ENCODE results near the gene GNG7. TPM values are rescaled to one million over a fixed set of nuclear protein-coding genes. Genes with fewer than 3 reads are reported as not detected.
A peak's percentile ranks its signal among the peaks of the same experiment; 100 is the strongest.

Gene GNG7
- 0.30 TPM for polyA plus RNA-seq (2013, experiment 1 of 2; ENCODE audit: insufficient read length)
- 1.1 TPM for polyA plus RNA-seq (2013, experiment 2 of 2; ENCODE audit: insufficient read length)

DNA sequence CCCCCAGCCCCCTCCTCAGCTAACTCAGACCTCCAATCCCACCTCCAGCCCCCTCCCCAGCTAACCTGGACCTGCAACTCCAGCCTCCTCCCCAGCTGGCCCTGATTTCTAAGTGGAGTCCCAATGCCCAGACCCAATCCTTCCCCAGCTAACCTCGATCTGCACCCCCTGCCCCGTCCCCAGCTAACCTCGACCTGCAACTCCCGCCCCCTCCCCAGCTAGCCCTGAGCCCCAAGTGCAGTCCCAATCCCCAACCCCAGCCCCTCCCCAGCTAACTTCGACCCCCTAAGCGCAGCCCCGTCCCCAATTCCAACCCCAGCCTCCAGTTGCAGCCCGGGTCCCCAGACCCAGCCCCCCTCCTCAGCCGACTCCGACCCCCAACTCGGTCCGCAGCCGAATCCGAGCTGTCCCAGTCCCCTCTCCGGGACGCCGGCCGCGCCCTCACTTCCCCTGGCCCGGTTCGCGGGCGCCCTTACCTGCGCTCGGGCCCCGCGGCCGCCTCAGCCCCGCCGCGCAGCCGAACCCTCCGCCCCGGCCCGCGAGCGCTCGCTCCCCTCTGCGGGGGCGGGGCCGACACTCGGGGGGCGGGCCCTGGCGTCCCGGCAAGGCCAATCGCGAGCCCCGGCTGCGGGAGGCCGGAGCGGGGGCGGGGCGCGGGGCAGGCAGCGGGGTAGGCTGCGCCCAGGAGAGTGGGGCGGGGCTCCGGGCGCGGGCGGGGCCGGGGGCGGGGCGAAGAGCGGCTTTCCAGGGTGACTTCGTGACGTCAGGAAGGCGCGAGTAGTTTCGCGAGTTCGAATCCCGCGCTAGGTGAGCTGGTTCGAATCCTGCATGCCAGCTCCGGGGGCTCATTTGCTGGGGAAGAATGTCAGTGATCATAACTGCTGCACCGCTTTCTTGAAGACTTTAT lies at the start of gene GNG7:
Gene GNG7 (minus strand): TSS at position 525 of the 907 bp plus-strand sequence. CDS start 182,006 bp downstream, outside the sequence.
- DNase-seq = peak; percentile 79

GRCh38 chr19:2751438-2751830 lies 48.9 kb upstream of the GNG7 start:
- DNase-seq = no peak

DNA sequence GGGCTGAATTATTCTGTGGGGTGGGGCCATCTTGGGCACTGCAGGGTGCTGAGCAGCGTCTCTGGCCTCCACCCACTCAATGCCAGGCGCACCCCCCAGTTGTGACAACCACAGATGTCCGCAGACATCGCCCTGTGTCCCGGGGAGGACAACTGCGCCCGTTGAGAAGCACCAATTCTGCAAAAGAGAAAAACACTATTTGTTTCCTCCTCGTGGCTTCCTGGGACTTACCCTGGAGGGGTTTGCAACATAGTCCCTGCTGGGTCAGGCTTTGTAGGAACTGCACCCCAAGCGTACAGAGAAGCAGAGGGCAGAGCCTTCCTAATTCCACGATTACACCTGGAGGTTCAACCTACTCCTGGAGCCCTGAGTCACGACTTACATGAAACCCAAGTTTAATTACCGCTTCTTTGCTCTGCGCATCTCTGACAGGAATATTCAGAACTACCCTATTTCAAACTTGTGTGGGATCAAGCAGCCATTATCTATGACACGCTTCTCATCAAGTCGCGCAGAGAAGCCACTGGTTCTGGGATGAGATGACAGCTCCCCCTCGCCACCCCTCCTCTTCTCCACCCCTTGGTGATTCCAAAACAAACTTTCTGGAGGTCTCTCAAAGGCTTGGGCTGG lies 48.4 kb upstream of the GNG7 start:
- DNase-seq = no peak

DNA sequence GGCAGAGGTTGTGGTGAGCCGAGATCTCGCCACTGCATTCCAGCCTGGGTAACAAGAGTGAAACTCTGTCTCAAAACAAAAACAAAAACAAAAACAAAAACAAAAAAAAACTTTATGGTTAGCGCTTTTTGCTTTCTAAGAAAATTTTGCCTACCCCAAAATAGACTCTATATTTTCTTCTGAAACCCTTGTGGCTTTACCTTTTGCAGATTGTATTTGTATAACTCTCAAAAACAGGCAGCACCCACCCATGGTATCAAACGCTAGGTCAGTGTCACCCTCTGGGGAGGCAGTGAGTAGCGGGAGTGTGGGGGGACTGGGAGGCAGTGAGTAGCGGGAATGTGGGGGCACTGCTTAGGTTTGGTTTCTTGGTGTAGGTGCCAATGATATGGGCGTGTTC lies 44.9 kb upstream of the GNG7 start:
- no peak for DNase-seq

GRCh38 chr19:2744113-2744512 lies 41.6 kb upstream of the GNG7 start:
- DNase-seq = no peak

- DNase-seq = no peak
Observed at GRCh38 chr19:2743099-2743498, 40.6 kb upstream of the GNG7 start.

GRCh38 chr19:2740314-2740656 lies 37.8 kb upstream of the GNG7 start:
- DNase-seq = no peak

DNA sequence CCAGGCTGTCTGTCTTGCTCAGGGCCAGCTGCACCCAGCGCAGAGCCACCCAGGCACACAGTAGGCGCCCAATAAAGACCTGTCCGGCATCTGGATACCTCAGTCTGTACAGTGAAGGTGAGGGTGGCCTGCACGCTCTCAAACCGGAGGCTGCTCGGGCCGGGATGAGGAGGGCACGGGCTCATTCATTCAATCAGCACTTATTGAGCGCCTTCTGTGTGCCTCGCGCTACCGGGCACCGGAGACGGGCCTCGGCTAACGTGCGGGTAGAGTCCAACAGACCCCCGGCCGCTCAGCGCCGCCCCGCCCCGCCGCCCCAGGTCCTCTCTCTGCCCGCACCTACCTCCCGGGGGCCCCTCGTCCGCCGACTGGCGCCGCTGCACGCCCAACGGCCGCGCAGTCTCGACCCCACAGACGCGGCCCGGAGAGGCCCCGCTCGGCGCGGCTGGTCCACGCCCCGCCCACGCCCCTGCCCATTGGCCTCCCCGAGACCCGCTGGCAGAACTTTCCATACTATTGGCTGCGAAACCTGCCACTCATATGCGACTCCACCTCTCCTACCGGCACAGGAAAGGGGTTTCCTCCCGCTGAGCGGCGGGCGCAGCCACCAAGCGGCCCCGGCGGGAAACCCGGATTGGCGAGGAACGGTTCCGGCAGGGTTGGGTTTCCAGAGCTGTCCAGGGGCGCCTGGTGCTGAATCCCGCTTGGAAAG lies 37.3 kb upstream of the GNG7 start, which contains the start of gene SLC39A3:
Gene SLC39A3 (minus strand): TSS at position 416 of the 712 bp plus-strand sequence. CDS start 2,760 bp downstream, outside the sequence.
- DNase-seq = peak; percentile 98

GRCh38 chr19:2736550-2737190 lies 34.2 kb upstream of the GNG7 start:
- no peak for DNase-seq

DNA sequence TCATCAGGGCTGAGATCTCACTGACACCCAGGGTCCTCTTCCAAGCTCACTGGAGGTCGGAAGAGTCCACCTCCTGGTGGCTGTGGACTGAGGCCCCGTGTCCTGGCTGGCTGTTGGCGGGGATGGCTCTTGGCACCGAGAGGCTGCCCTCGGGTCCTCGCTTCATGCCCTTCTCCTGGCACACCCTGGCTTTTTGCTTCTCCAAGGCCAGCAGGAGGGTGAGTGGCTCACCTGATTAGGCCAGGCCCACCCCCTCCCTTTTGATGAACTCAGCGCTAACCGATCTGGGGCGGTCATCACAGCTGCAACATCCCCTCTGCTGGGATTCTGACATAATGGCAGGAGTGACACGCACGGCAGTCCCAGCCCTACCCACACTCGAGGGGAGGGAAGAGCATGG lies 32.9 kb upstream of the GNG7 start:
- no peak for DNase-seq

GRCh38 chr19:2734589-2735288 lies 32.2 kb upstream of the GNG7 start:
- DNase-seq = no peak

DNA sequence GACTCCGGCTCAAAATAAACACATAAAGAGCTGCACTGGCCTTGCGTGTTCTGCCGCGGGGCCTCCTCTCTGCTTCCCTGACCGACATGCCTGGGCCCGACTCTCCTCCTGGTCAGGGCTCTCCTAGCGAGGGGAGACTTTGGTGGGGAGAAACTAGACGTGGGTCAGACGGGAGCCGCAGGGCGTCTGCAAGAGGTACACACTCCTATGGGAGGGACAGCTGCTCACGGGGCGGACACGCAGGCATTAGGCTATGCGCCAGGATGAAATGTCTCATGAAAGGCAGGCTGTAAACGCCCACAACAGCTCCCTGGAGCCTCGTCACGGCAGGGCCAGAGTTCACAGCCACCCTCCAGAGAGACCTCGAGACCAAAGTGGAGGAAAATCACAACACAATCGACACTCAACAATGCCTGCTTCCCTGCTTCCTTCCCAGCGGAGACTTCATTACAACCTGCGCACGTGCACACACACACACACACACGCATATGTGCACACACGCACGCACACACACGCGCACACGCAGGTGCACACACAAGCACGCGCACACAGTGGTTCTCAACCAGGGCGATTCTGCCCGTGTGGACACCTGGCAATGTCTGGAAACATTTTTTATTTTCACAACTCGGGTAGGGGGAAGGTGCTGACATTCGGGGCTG lies 31.6 kb upstream of the GNG7 start:
- no peak for DNase-seq

GRCh38 chr19:2732883-2733282 lies 30.4 kb upstream of the GNG7 start:
- DNase-seq = no peak

DNA sequence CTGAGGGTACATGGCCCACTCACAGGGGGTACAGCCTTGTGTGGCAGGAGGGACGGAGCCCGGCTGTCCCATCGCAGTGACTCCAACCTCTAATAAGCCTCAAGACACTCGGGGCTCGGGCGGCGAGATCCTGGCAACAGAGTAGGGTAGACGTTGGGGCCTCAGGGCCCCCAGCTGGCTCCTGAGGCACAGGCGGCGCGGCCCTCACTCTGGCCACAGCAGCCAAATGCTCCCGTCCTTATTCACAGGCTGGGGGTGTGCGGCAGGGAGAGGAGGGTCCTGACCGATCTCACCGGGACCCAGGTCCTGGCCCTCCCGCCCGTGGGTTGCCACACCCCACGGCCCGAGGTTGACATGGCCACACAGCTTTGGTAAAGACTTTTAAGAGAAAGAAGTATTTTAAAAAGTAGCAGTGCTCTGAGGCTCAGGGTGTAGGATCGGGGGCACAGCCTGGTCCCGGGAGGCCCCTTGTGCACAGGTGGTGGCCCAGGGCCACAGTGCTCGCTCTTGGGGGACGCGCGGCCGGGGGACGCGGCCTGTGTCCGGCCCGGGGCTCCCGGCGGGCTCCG lies 29.7 kb upstream of the GNG7 start:
- DNase-seq = no peak

DNA sequence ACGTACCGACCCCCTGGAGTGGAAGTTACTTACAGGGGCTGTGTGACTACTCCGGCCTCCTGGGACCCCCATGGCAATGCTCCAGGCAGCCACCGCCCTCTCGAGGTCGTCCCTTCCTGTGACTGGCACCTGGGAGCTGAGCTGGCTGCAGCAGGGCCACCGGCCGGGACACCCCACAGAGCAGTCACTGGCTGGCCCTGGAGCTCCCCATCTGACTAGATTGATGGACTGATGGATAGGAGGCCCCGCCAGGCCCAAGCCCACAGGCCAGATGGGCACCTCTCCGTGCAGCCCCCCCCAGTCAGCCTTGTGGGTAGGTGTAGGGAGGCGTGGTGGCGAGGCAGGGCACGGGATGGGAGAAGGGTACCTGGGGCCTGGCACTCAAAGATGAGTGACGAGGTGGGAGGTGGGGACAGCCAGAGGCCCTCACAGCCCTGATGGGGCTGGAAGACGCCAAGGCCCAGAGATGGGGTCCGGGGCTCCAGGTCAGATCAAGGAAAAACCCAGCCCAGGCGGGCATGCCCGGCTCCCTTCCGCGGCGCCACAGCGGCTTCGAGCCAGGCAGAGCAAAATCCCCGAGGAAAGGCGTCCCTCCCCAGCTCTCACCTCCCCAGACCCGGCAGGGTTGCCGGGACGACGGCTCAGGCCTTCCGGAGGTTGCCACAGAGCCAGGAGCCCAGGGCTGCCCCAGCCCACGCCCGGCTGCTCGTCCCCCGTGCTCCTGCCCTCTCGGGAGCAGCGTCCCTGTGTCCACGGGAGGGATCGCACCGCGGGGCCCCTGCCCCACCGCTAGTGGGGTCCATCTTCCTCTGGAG lies 28.9 kb upstream of the GNG7 start:
- DNase-seq = no peak

DNA sequence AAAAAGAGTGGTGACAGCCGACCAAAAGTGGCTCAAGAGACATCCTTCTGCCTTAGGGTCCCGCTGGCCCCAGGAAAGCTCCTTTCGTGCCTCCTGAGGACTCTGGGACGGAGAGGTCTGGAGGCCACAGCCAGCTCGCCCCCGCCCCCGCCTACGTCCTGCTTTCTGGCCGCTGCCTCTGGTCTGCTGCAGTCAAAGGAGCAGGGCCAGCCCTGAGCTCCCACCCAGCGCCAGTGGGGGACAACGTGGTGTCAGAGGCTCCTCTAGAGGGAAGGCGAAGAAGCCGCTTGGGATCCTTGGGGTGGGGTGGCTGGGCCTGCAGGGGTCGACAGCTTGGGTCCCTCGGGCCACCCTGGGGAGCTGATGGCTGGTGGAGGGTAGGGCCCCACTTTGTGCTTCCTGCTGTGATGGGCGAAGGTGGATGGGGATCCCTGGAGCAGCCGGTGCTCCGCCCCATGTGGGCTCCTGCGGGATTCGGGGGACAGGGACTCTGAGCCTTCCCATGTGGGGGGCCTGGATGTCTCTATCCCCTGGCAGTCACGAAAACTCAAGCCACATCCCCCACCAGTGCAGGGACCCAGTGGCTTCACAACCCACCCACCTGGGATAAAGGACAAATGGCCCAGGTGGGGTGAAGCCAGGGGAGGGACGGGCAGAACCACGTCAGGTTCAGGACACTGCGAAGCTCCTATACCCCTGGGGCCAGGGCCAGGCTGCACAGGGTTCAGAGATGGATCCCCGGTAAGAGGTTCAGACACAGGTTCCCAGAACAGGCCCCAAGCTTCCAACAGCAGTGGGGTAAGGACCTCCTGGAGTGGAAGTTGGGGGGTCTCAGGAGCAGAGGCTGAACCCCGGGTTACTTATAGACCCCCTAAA lies 27.7 kb upstream of the GNG7 start:
- DNase-seq = no peak

DNA sequence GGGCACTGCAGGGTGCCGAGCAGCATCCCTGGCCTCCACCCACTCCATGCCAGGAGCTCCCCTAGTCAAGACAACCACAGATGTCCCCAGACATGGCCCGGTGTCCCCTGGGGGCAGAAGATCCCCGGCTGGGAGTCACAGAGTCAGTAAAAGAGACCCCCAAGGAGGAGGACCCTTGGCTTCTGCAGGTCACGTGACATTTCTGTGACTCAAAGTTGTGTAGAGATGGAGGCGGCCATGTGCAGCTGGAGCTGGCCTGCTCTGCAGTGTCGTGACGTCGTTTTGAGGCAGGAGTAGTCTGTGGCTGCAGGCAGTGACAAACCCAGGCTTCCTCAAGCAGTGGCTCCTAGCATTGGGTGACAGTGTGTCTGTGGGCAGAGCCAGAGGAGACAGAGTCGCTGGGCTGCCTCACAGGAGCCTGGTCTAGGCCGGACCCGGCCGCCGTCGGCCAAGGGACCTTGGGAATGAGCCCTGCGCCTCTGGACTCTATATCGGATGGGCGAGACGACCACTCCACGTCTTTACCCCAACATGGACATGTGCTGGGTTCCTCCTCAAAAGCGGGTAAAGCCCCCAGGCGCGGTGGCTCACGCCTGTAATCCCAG lies 26.4 kb upstream of the GNG7 start:
- no peak for DNase-seq

DNA sequence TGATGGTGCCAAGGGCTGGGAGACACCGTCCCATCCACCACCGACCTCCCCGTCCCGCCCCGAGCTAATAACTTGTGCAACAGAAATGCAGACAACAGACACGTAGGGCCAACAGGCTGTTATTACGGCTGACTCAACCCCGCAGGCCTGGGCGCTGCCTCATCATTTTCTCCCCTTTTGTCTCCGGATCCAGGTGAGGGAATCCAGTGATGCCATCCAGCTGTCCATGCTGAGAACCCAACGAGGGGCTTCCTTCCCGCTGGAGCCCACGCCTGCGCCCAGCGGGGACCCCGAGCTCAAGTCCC lies 25.1 kb upstream of the GNG7 start:
- DNase-seq = no peak
